H1 (cell line): ENCODE measurements around the gene KCNJ9. TPM values are rescaled to one million over a fixed set of nuclear protein-coding genes. Genes with fewer than 3 reads are reported as not detected.

Source experiments
- CTCF ChIA-PET: fragments of 300-600 bp; sonication (Branson Sonifier 250); formaldehyde crosslinking; loops from one replicate; lab custom pipeline; 2021; ENCODE audit not compliant: partially characterized antibody; lab: Charles Lee
- POLR2A ChIA-PET: fragments of 300-600 bp; sonication (Branson Sonifier 250); formaldehyde crosslinking; loops from one replicate; lab custom pipeline; 2021; ENCODE audit warnings: inconsistent platforms; ENCODE audit not compliant: partially characterized antibody; lab: Charles Lee
- DNase-seq, 2 experiments: peaks; one replicate each; pipeline versions ENCODE4 v3.0.0 to v3.0.0-alpha.2; 2010 to 2022; ENCODE audit warnings: low spot score in 2 of 2, low read depth in 1 of 2, mixed read lengths in 1 of 2
- FAIRE-seq: peaks from 2 replicates; lab custom pipeline; 2011; peaks lifted over from hg19 to GRCh38; lab: Jason Lieb, UNC
- H2AFZ ChIP-seq: 2 replicates; pipeline ENCODE4 v1.8.1; 2012; ENCODE audit warnings: low read length, inconsistent platforms
- H2AK5ac ChIP-seq: 2 replicates; pipeline ENCODE4 v1.6.1; 2013; ENCODE audit warnings: low read depth, low read length
- H2BK120ac ChIP-seq: replicated peaks from 2 replicates; pipeline ENCODE3; 2013; ENCODE audit warnings: low read depth, low read length, inconsistent platforms
- H2BK12ac ChIP-seq: 2 replicates; pipeline ENCODE4 v1.6.1; 2013; ENCODE audit warnings: low read depth, low read length
- H2BK15ac ChIP-seq: 2 replicates; pipeline ENCODE4 v1.6.1; 2013; ENCODE audit warnings: low read length
- H2BK20ac ChIP-seq: 2 replicates; pipeline ENCODE4 v1.6.1; 2013; ENCODE audit warnings: low read length
- H2BK5ac ChIP-seq: 2 replicates; pipeline ENCODE4 v1.6.1; 2013; ENCODE audit warnings: low read depth, low read length
- H3K14ac ChIP-seq: 2 replicates; pipeline ENCODE4 v1.6.1; 2013; ENCODE audit warnings: inconsistent platforms; ENCODE audit not compliant: insufficient read length
- H3K18ac ChIP-seq: 2 replicates; pipeline ENCODE4 v1.6.1; 2013; ENCODE audit warnings: low read length; ENCODE audit errors: extremely low read depth
- H3K23ac ChIP-seq: 2 replicates; pipeline ENCODE4 v1.6.1; 2013; ENCODE audit warnings: inconsistent platforms; ENCODE audit not compliant: insufficient read length
- H3K23me2 ChIP-seq: 2 replicates; pipeline ENCODE4 v1.6.1; 2013; ENCODE audit warnings: low read depth, low read length
- H3K27ac ChIP-seq: 2 replicates; pipeline ENCODE4 v1.6.1; 2011; ENCODE audit warnings: low read depth, low read length, inconsistent platforms
- H3K27me3 ChIP-seq, 4 experiments: replicated peaks in 1 of 4; 1 replicate in 1 of 4; 2 replicates in 3 of 4; pipeline versions ENCODE4 v1.6.1 to v1.8.1; 2011 to 2013; ENCODE audit warnings: low read length in 3 of 4, mild to moderate bottlenecking in 3 of 4, inconsistent platforms in 2 of 4, mixed read lengths in 2 of 4, moderate library complexity in 1 of 4; ENCODE audit not compliant: control insufficient read depth in 3 of 4, insufficient read depth in 3 of 4; ENCODE audit errors: extremely low read depth in 1 of 4
- H3K36me3 ChIP-seq, 4 experiments: 2 replicates each; pipeline versions ENCODE4 v1.6.1 to v1.8.1; 2011 to 2013; ENCODE audit warnings: mild to moderate bottlenecking in 4 of 4, low read length in 3 of 4, moderate library complexity in 2 of 4, control low read depth in 1 of 4, inconsistent platforms in 1 of 4; ENCODE audit not compliant: insufficient read depth in 4 of 4, control insufficient read depth in 2 of 4
- H3K4ac ChIP-seq: replicated peaks from 2 replicates; pipeline ENCODE3; 2013; ENCODE audit warnings: low read length, low read depth, mixed read lengths, inconsistent platforms; ENCODE audit not compliant: insufficient read length
- H3K4me1 ChIP-seq, 4 experiments: replicated peaks in 1 of 4; 1 replicate in 1 of 4; 2 replicates in 3 of 4; pipeline versions ENCODE4 v1.6.1 to v1.8.1; 2011 to 2013; ENCODE audit warnings: low read length in 3 of 4, inconsistent platforms in 2 of 4, mixed read lengths in 1 of 4; ENCODE audit not compliant: insufficient read depth in 4 of 4, control insufficient read depth in 3 of 4
- H3K4me2 ChIP-seq, 2 experiments: 2 replicates each; pipeline versions ENCODE4 v1.6.1 to v1.8.1; 2011 to 2013; ENCODE audit warnings: low read depth in 2 of 2, low read length in 2 of 2, control low read depth in 1 of 2, inconsistent platforms in 1 of 2, mild to moderate bottlenecking in 1 of 2; ENCODE audit not compliant: insufficient read depth in 1 of 2
- H3K4me3 ChIP-seq, 4 experiments: fragments of 200-600, 300-600 bp in 1 of 4; sonication (generic), shearing (Covaris generic), sonication (Bioruptor Twin) in 1 of 4; 2 replicates each; pipeline versions ENCODE4 v1.5.1 to v1.8.1; 2011 to 2016; ENCODE audit warnings: low read length in 4 of 4, low read depth in 3 of 4, control low read depth in 2 of 4, inconsistent platforms in 2 of 4, mild to moderate bottlenecking in 2 of 4, mixed read lengths in 1 of 4, moderate library complexity in 1 of 4; ENCODE audit not compliant: insufficient read depth in 2 of 4; ENCODE audit errors: extremely low read depth in 1 of 4
- H3K56ac ChIP-seq: replicated peaks from 2 replicates; pipeline ENCODE3; 2013; ENCODE audit warnings: low read depth, mild to moderate bottlenecking, mixed read lengths, low read length, inconsistent platforms; ENCODE audit not compliant: insufficient read length
- H3K79me1 ChIP-seq: 2 replicates; pipeline ENCODE4 v1.6.1; 2013; ENCODE audit warnings: low read depth, low read length, control low read depth
- H3K79me2 ChIP-seq, 2 experiments: 2 replicates each; pipeline versions ENCODE4 v1.6.1 to v1.8.1; 2012 to 2013; ENCODE audit warnings: low read length in 2 of 2, mild to moderate bottlenecking in 2 of 2, inconsistent platforms in 1 of 2; ENCODE audit not compliant: insufficient read depth in 2 of 2, control insufficient read depth in 1 of 2
- H3K9ac ChIP-seq, 4 experiments: replicated peaks in 1 of 4; 1 replicate in 1 of 4; 2 replicates in 3 of 4; pipeline versions ENCODE4 v1.6.1 to v1.8.1; 2011 to 2013; ENCODE audit warnings: low read depth in 3 of 4, low read length in 3 of 4, control low read depth in 2 of 4, mild to moderate bottlenecking in 2 of 4, moderate library complexity in 2 of 4, inconsistent platforms in 1 of 4; ENCODE audit errors: extremely low read depth in 1 of 4
- H3K9me3 ChIP-seq, 2 experiments: 2 replicates each; pipeline versions ENCODE4 v1.6.1 to v1.8.1; 2012 to 2013; ENCODE audit warnings: mild to moderate bottlenecking in 2 of 2, moderate library complexity in 2 of 2, control low read depth in 1 of 2, inconsistent platforms in 1 of 2, low read depth in 1 of 2, low read length in 1 of 2, mixed read lengths in 1 of 2; ENCODE audit not compliant: insufficient read depth in 2 of 2
- H4K20me1 ChIP-seq, 2 experiments: replicated peaks in 1 of 2; 2 replicates each; pipeline versions ENCODE3 to v1.8.1; 2011 to 2013; ENCODE audit warnings: inconsistent platforms in 2 of 2, low read length in 2 of 2, mild to moderate bottlenecking in 1 of 2; ENCODE audit not compliant: insufficient read depth in 2 of 2, control insufficient read depth in 1 of 2
- H4K5ac ChIP-seq: 2 replicates; pipeline ENCODE4 v1.6.1; 2013; ENCODE audit warnings: low read length, low read depth, mixed read lengths, inconsistent platforms; ENCODE audit not compliant: insufficient read length
- H4K8ac ChIP-seq: 2 replicates; pipeline ENCODE4 v1.8.0; 2013; ENCODE audit warnings: mild to moderate bottlenecking, moderate library complexity, low read length, inconsistent platforms; ENCODE audit not compliant: insufficient read depth; ENCODE audit errors: extremely low read depth
- H4K91ac ChIP-seq: replicated peaks from 2 replicates; pipeline ENCODE3; 2013; ENCODE audit warnings: low read length, mixed read lengths, inconsistent platforms; ENCODE audit not compliant: insufficient read length
- EGR1 ChIP-seq: IDR thresholded peaks from 2 replicates; pipeline ENCODE4 v1.6.1; 2011; ENCODE audit warnings: low read depth, low read length, borderline replicate concordance
- HDAC2 ChIP-seq, 2 experiments: fragments of 300-600 bp in 1 of 2; sonication (generic) in 1 of 2; IDR thresholded peaks; 2 replicates each; pipeline ENCODE4 v1.6.1; 2011 to 2012; ENCODE audit warnings: low read depth in 2 of 2, low read length in 2 of 2, mild to moderate bottlenecking in 2 of 2, moderate library complexity in 2 of 2, borderline replicate concordance in 1 of 2, inconsistent platforms in 1 of 2
- RAD21 ChIP-seq, 2 experiments: IDR thresholded peaks in 1 of 2; conservative IDR thresholded peaks in 1 of 2; 2 replicates each; pipeline ENCODE4 v1.6.1; 2011; ENCODE audit warnings: low read depth in 2 of 2, low read length in 2 of 2, improper control_type of control experiment in 1 of 2, inconsistent platforms in 1 of 2, mild to moderate bottlenecking in 1 of 2, moderate library complexity in 1 of 2
- RBBP5 ChIP-seq: IDR thresholded peaks from 2 replicates; pipeline ENCODE4 v1.7.1; 2012; ENCODE audit warnings: low read depth, mild to moderate bottlenecking, inconsistent platforms, low read length, moderate library complexity, borderline replicate concordance
- RXRA ChIP-seq: IDR thresholded peaks from 2 replicates; pipeline ENCODE4 v1.6.1; 2011; ENCODE audit warnings: low read depth, mild to moderate bottlenecking, low read length, moderate library complexity; ENCODE audit not compliant: insufficient read depth
- SAP30 ChIP-seq: fragments of 300-600 bp; sonication (generic); IDR thresholded peaks from 2 replicates; pipeline ENCODE4 v1.7.1; 2012; ENCODE audit warnings: low read length, moderate library complexity, mild to moderate bottlenecking, inconsistent platforms; ENCODE audit not compliant: insufficient read depth, insufficient replicate concordance
- ZNF274 ChIP-seq: IDR thresholded peaks from 2 replicates; pipeline ENCODE4 v1.7.0; 2012; ENCODE audit warnings: low read length, borderline replicate concordance; ENCODE audit errors: extremely low read depth
- WGBS, 2 experiments: shearing (Covaris generic) in 1 of 2; methylation state at CpG; one replicate each; pipeline versions ENCODE4 v1.1.6 to v1.1.7; 2013 to 2015; ENCODE audit warnings: low lambda C conversion rate in 2 of 2, mixed read lengths in 2 of 2, inconsistent platforms in 1 of 2, low coverage in 1 of 2, missing lambda C conversion rate in 1 of 2; ENCODE audit not compliant: insufficient replicate concordance in 2 of 2, insufficient coverage in 1 of 2, insufficient read length in 1 of 2; ENCODE audit errors: extremely low coverage in 1 of 2, missing lambda C conversion rate in 1 of 2; 5-methylcytosine and 5-hydroxymethylcytosine counted together
- polyA plus RNA-seq, 7 experiments: library from polyadenylated mRNA; depleted of rRNA in 3 of 7; stranded (reverse) in 5 of 7; unstranded in 2 of 7; fragments of >200 nt in 5 of 7; fragments of 200-250 nt in 2 of 7; gene quantifications; 1 replicate in 5 of 7; 2 replicates in 1 of 7; 4 replicates in 1 of 7; pipeline versions ENCODE4 v1.2.1 to v1.2.3, GENCODE V29; 2011 to 2013; ENCODE audit warnings: missing spikeins in 2 of 7, mixed read lengths in 2 of 7
- total RNA-seq: library from RNA; stranded (reverse); fragmentation: NEBNext Ultra II Directional; extraction: Animal tissue kit (Norgen Biotek cat#: 25700); gene quantifications from 2 replicates; pipeline ENCODE4 v1.2.1, GENCODE V29; 2021
- TF ChIP-seq, protein P1 (sequence below): IDR thresholded peaks from 2 replicates; pipeline ENCODE4 v1.6.1; 2011; ENCODE audit warnings: low read length, improper control_type of control experiment

Gene KCNJ9
- total and polyA plus RNA-seq, 2 of the 8 experiments (the other 6 are each of a cell fraction or from before 2014, with no cell fraction given), result 0.02 to 0.13 TPM

DNA sequence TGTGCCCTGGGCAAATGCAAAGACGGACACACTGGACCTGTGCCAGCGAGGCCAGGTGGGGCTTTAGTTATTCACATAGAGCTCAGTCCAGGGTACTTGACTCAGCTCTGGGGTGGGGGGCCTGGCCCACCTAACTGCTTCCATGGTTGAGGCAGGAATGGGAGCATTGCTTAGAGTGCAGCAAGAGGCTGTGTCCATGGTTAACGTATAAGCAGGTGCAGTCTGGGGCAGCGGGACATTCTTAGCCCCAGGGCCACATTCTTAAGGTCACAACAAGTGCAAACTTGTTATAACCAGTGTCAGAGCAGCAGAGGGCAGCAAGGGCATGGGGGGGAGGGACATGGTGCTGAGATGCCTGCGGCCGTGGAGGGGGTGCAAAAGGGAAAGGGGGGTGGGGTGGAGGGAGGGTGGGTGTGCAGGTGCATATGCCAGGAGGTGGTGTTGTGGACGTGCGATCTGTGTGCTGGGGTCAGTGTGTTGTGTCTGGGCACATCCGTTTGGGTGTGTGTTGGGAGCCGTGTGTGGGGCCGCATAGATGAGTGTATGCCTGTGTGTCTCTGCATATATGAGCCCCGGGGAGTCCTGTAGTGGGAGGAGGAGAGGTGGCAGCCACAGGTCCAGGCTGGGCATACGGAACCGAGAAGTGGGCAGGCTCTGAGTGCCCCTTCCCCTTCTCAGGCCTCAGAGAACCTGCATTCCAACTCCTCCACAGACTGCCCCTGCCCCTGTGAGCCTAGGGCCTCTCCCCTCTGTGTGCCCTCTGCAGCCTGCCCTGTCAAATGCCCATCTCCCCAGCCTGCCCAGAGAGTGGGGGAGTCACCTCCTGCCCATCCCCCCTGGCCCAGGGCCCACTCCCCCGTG, 19.7 kb upstream of the KCNJ9 start:
- Histone ChIP-seq H2BK15ac (peak overlapping the region; percentile 67; the same call in 1 of the 2 replicates), H4K5ac (no peak overlapping the region), H3K14ac (no peak overlapping the region), H3K79me2 (no peaks in the 10 kb centered on the region), H3K27me3 (peaks cover 0 to 3% (median 0%) of the 10 kb centered on the region in 4 experiments; a peak in 1 of 7 replicates), H3K23me2 (no peaks in the 10 kb centered on the region), H4K20me1 (no peaks in the 10 kb centered on the region), H3K18ac (peak overlapping the region; percentile 76; the same call in 1 of the 2 replicates), H2BK120ac (no peak overlapping the region), H3K23ac (no peak overlapping the region), H3K9ac (no peak overlapping the region), H3K56ac (no peak overlapping the region), H2AK5ac (no peak overlapping the region), H3K4ac (no peak overlapping the region), H2AFZ (no peak overlapping the region), H3K4me1 (peaks cover 0 to 17% (median 14%) of the 10 kb centered on the region in 4 experiments; a peak in 6 of 7 replicates), H2BK5ac (peak overlapping the region; percentile 1; the same call in 1 of the 2 replicates), H3K79me1 (no peaks in the 10 kb centered on the region), H2BK12ac (peak overlapping the region; percentile 78; the same call in 1 of the 2 replicates), H4K8ac (no peak overlapping the region; the same call in 1 of the 2 replicates), H3K4me2 (peak overlapping the region in 1 of 2 experiments; percentile 37; a peak in 1 of 4 replicates), H3K36me3 (no peaks in the 10 kb centered on the region), H3K27ac (no peak overlapping the region), H3K9me3 (no peaks in the 10 kb centered on the region), H4K91ac (peak overlapping the region; percentile 36), H2BK20ac (0 out of 2 replicates have a peak overlapping the region, but pooled peaks have one; percentile 78), H3K4me3 (0 out of 8 replicates have a peak overlapping the region, but pooled peaks of 1 of the 4 experiments have one; percentile 2)
- ChIA-PET CTCF (interaction anchor here (0.8 to 50.1 kb wide), 6 partner anchors 4 to 56 kb away, joined by 3 to 1874 read pairs (median 4); partner anchors contain the start of genes IGSF8, KCNJ10 and KCNJ9), POLR2A (interaction anchor here (0.7 to 2.8 kb wide), 3 partner anchors 15 to 116 kb away, joined by 3 to 11 read pairs (median 3); no protein-coding TSS in a partner anchor)
- 66% methylated on average over 8 of the region's 15 CpGs; no CpG with 5 or more reads in 1 of the 2 experiments for WGBS, 2 experiments
- FAIRE-seq (no peak), DNase-seq (no peak)
- TF ChIP-seq EGR1 (no peak), ZNF274 (no peak), RXRA (no peak), HDAC2 (IDR thresholded peaks at IDR 0.05; ENCODE audit: borderline replicate concordance in 1 of 2, low read depth in 2 of 2, low read length in 2 of 2) (no peak), SAP30 (no peak), RBBP5 (no peak), RAD21 (IDR thresholded peaks at IDR 0.05 in 1 of 2, conservative IDR thresholded peaks at IDR 0.05 in 1 of 2; ENCODE audit: low read depth in 2 of 2, low read length in 2 of 2) (peak; percentile 42 to 61)
- TF ChIP-seq, protein P1, sequence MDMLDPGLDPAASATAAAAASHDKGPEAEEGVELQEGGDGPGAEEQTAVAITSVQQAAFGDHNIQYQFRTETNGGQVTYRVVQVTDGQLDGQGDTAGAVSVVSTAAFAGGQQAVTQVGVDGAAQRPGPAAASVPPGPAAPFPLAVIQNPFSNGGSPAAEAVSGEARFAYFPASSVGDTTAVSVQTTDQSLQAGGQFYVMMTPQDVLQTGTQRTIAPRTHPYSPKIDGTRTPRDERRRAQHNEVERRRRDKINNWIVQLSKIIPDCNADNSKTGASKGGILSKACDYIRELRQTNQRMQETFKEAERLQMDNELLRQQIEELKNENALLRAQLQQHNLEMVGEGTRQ, result no peak
